ENCODE results near the gene CFD.
"Not testable (repeated sequence)": the region's sequence is repeated elsewhere in the genome, so short reads cannot be mapped to it uniquely, and the experiment has no call there.

GRCh38 chr19:891421-892200 is 32.1 kb downstream of the CFD start:
- TF ChIP-seq POLR2A, CTCF (IDR thresholded peaks at IDR 0.05): not testable (repeated sequence)
